Sigmoid colon (tissue), 7 donors: ENCODE data around the gene PIP5K1C. TPM values are rescaled to one million over a fixed set of nuclear protein-coding genes. Genes with fewer than 3 reads are reported as not detected.

Experiments
- DNase-seq: peaks from one replicate; pipeline ENCODE4 v3.0.0-alpha.2; 2019
- H3K27ac ChIP-seq, 4 donors: fragments of 200-600 bp; sonication (generic); one replicate each; pipeline ENCODE4 v1.5.1; 2016 to 2019; ENCODE audit warnings: mild to moderate bottlenecking in 1 of 4
- H3K27me3 ChIP-seq, 3 donors: fragments of 200-600 bp; sonication (generic); one replicate each; pipeline ENCODE4 v1.5.1; 2019; ENCODE audit warnings: mild to moderate bottlenecking in 1 of 3
- H3K36me3 ChIP-seq, 4 donors: fragments of 200-600 bp; sonication (generic); one replicate each; pipeline ENCODE4 v1.5.1; 2016 to 2019
- H3K4me1 ChIP-seq, 4 donors: fragments of 200-600 bp; sonication (generic); one replicate each; pipeline ENCODE4 v1.5.1; 2017 to 2019
- H3K4me3 ChIP-seq, 4 donors: fragments of 200-600 bp; sonication (generic); one replicate each; pipeline ENCODE4 v1.5.1; 2017 to 2019; ENCODE audit warnings: mild to moderate bottlenecking in 2 of 4, moderate library complexity in 1 of 4
- H3K9me3 ChIP-seq, 4 donors: fragments of 200-600 bp in 3 of 4; sonication (generic) in 3 of 4; one replicate each; pipeline versions ENCODE4 v1.5.1 to v1.6.1; 2013 to 2019
- EP300 ChIP-seq, 4 donors: sonication (generic); formaldehyde crosslinking; IDR thresholded peaks; one replicate each; pipeline ENCODE4 v1.6.1; 2017; ENCODE audit warnings: antibody characterized with exemption in 4 of 4
- POLR2A ChIP-seq, 2 donors: fragments of 450-650 bp; IDR thresholded peaks; one replicate each; pipeline ENCODE4 v1.6.1; 2016; ENCODE audit warnings: antibody characterized with exemption in 2 of 2, mild to moderate bottlenecking in 2 of 2, moderate library complexity in 2 of 2
- POLR2AphosphoS5 ChIP-seq, 4 donors: sonication (generic); formaldehyde crosslinking; IDR thresholded peaks; one replicate each; pipeline ENCODE4 v1.6.1; 2017; ENCODE audit warnings: antibody characterized with exemption in 4 of 4
- WGBS, 2 donors: extraction: QIAGEN DNeasy Blood & Tissue Kit; methylation state at CpG; one replicate each; pipeline ENCODE4 v1.1.7; 2013; 5-methylcytosine and 5-hydroxymethylcytosine counted together
- intact Hi-C: fragments of 100-400 bp; cut with DNase I; formaldehyde crosslinking; loops from one replicate; pipeline ENCODE4 v1.15.1; 2023
- polyA plus RNA-seq, 3 donors: library from polyadenylated mRNA; stranded (reverse); fragments of 200-250 nt; gene quantifications; one replicate each; pipeline ENCODE4 v1.2.3, GENCODE V29; 2013
- total RNA-seq, 4 donors: library from RNA; depleted of rRNA; stranded (reverse); fragments of >200 nt; gene quantifications; one replicate each; pipeline ENCODE4 v1.1.0, GENCODE V29; 2016
- TF ChIP-seq, protein P1 (sequence below), 4 experiments: fragments of 450-650 bp in 3 of 4; fragments of 200-600 bp in 1 of 4; IDR thresholded peaks; one replicate each; pipeline ENCODE4 v1.5.1; 2016 to 2019; ENCODE audit warnings: antibody characterized with exemption in 4 of 4, mild to moderate bottlenecking in 3 of 4, moderate library complexity in 2 of 4
- donor health status: healthy with polysubstance abuse.
- donor health status: Bipolar disorder and iron deficiency.
- donor health status: healthy.

PIP5K1C gene
- total and polyA plus RNA-seq, 7 donors: 7.8 to 68.7 (median 27.8) TPM

DNA sequence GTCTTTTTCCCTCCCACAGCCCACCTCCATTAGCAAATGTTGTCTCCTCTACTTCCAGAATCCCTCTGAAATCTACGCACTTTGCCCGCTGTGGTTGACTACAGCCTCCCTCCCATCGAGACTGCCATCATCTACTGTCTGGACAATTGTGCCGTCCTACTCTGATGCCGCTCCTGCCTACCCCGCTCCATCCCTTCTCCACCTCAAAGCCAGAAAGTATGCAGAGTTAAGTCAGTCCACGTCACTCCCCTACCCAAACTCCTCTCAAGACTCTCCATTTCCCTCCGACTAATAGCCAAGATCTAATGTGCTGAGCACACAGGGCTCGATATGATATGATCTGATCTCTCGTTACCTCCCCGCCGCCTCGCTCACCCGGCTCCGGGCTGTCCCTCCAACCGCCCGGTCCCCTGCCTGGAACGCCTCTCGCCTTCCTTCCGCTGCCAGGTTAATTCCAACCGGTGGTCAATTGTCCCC lies 74.2 kb downstream of the PIP5K1C start:
- Histone ChIP-seq H3K4me1 (peaks cover 0 to 29% (median 22%) of the 10 kb centered on the region in 4 donors), H3K36me3 (peaks cover 0 to 33% (median 11%) of the 10 kb centered on the region in 4 donors), H3K4me3 (peak overlapping the region; percentile 76 to 94 (median 86)), H3K27me3 (no peaks in the 10 kb centered on the region), H3K27ac (peak overlapping the region; percentile 79 to 93 (median 92)), H3K9me3 (no peaks in the 10 kb centered on the region)
- TF ChIP-seq POLR2A (IDR thresholded peaks at IDR 0.05) (no peak), EP300 (IDR thresholded peaks at IDR 0.05) (no peak), POLR2AphosphoS5 (IDR thresholded peaks at IDR 0.05) (no peak)
- TF ChIP-seq, protein P1, sequence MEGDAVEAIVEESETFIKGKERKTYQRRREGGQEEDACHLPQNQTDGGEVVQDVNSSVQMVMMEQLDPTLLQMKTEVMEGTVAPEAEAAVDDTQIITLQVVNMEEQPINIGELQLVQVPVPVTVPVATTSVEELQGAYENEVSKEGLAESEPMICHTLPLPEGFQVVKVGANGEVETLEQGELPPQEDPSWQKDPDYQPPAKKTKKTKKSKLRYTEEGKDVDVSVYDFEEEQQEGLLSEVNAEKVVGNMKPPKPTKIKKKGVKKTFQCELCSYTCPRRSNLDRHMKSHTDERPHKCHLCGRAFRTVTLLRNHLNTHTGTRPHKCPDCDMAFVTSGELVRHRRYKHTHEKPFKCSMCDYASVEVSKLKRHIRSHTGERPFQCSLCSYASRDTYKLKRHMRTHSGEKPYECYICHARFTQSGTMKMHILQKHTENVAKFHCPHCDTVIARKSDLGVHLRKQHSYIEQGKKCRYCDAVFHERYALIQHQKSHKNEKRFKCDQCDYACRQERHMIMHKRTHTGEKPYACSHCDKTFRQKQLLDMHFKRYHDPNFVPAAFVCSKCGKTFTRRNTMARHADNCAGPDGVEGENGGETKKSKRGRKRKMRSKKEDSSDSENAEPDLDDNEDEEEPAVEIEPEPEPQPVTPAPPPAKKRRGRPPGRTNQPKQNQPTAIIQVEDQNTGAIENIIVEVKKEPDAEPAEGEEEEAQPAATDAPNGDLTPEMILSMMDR (IDR thresholded peaks at IDR 0.05): no peak
- intact Hi-C loops: no loop called here
- DNase-seq: no peak
- WGBS, 2 donors: 1% methylated on average over 21 of the region's 21 CpGs

DNA sequence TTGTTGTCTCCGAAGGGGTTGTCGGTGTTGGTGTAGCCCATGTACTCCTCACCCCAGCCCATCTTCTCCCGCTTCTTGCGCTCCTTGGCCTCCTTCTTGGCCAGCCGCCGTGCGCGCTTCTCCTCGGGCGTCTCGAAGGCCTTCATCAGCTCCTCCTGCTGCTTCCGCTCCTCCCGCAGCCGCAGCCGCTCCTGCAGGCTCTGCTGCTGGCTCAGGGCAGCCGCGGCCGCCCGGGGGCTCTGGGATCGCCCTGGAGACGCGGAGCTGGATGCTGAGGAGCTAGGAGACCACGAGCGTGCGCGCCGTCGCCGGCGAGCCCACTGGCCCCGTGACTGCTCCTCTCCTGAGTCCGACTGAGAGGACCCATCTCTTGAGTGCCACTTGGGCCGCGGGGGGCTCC lies 76.6 kb downstream of the PIP5K1C start:
- 94 to 96% methylated on average over 34 of the region's 34 CpGs for WGBS, 2 donors

DNA sequence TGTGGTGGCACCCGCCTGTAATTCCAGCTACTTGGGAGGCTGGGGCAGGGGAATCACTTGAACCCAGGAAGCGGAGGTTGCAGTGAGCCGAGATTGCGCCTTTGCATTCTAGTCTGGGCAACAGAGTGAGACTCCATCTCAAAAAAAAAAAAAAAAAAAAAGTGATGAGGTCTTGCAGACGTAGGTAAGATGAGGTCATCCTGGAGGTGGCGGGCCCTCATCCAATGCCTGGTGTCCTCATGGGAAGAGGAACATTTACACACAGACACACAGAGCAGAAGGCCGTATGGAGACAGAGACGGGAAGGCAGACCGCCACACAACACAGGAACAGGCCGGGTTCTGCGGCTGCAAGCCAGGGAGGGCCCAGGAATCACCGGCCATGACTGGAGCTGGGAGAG lies 78.0 kb downstream of the PIP5K1C start:
- intact Hi-C loops: no loop called here
- TF ChIP-seq POLR2A (IDR thresholded peaks at IDR 0.05): no peak
- TF ChIP-seq, protein P1 (IDR thresholded peaks at IDR 0.05): no peak
- TF ChIP-seq POLR2AphosphoS5 (IDR thresholded peaks at IDR 0.05): no peak
- no peak for TF ChIP-seq EP300 (IDR thresholded peaks at IDR 0.05)
- H3K4me1 ChIP-seq: peaks cover 0 to 36% (median 31%) of the 10 kb centered on the region in 4 donors
- no peak overlapping the region for H3K27ac ChIP-seq
- H3K27me3 ChIP-seq: no peaks in the 10 kb centered on the region
- 85 to 91% methylated on average over 12 of the region's 12 CpGs for WGBS, 2 donors
- H3K36me3 ChIP-seq: peaks cover 0 to 48% (median 11%) of the 10 kb centered on the region in 4 donors
- no peaks in the 10 kb centered on the region for H3K9me3 ChIP-seq
- no peak for DNase-seq
- no peak overlapping the region for H3K4me3 ChIP-seq

More for the DNA sequence above, 76.6 kb downstream of the PIP5K1C start:
- H3K27me3 ChIP-seq: no peaks in the 10 kb centered on the region
- H3K9me3 ChIP-seq: no peaks in the 10 kb centered on the region
- intact Hi-C loops: no loop called here
- no peak for TF ChIP-seq POLR2AphosphoS5 (IDR thresholded peaks at IDR 0.05)
- TF ChIP-seq, protein P1 (IDR thresholded peaks at IDR 0.05): no peak
- no peak for TF ChIP-seq POLR2A (IDR thresholded peaks at IDR 0.05)
- no peak for TF ChIP-seq EP300 (IDR thresholded peaks at IDR 0.05)
- peaks cover 0 to 31% (median 24%) of the 10 kb centered on the region in 4 donors for H3K4me1 ChIP-seq
- no peak for DNase-seq
- H3K36me3 ChIP-seq: peaks cover 0 to 43% (median 11%) of the 10 kb centered on the region in 4 donors
- no peak overlapping the region for H3K27ac ChIP-seq
- no peak overlapping the region for H3K4me3 ChIP-seq

DNA sequence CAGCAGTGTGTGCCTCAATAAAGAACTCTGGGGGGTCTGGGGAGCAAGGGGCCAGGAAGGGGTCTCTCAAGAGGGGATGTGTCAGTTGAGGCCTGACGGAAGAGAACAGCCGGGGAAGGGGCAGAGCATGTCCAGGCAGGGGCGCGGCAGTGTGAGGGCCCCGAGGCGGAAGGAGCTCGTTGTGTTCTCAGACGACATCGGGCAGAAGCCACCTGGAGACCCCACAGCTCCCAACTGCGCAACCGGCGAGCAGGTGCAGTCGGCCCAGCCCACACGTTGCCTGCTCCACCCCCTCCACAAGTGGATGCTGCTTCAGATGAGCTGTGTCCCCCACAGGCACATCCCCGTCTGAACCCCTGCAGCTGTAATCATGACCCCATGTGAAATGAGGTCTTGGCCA lies 78.6 kb downstream of the PIP5K1C start:
- H3K27ac ChIP-seq: no peak overlapping the region
- H3K27me3 ChIP-seq: no peaks in the 10 kb centered on the region
- no peak overlapping the region for H3K4me3 ChIP-seq
- intact Hi-C loops: no loop called here
- DNase-seq: no peak
- peaks cover 0 to 54% (median 11%) of the 10 kb centered on the region in 4 donors for H3K36me3 ChIP-seq
- no peaks in the 10 kb centered on the region for H3K9me3 ChIP-seq
- TF ChIP-seq, protein P1 (IDR thresholded peaks at IDR 0.05): no peak
- TF ChIP-seq EP300 (IDR thresholded peaks at IDR 0.05) (no peak), POLR2AphosphoS5 (IDR thresholded peaks at IDR 0.05) (no peak), POLR2A (IDR thresholded peaks at IDR 0.05) (no peak)
- peaks cover 0 to 34% (median 30%) of the 10 kb centered on the region in 4 donors for H3K4me1 ChIP-seq
- WGBS, 2 donors: 93 to 94% methylated on average over 15 of the region's 15 CpGs
